Measurements from ENCODE around the gene CCNB3. TPM values are rescaled to one million over a fixed set of nuclear protein-coding genes. Genes with fewer than 3 reads are reported as not detected.

CCNB3 gene
- polyA plus RNA-seq, 1 donor from 2014 or later = 0.42 TPM

GRCh38 chrX:50372966-50373365 lies 168.4 kb downstream of the CCNB3 start:
- H3K27ac ChIP-seq (ENCODE audit: low read length) = no peak overlapping the region
- H3K4me2 ChIP-seq (ENCODE audit: low read length) = no peak overlapping the region
- no peaks in the 10 kb centered on the region for H3K27me3 ChIP-seq (ENCODE audit: insufficient read depth, low read depth, low read length)
- no peaks in the 10 kb centered on the region for H3F3A ChIP-seq (ENCODE audit: insufficient read depth, low read length, poor library complexity, severe bottlenecking)
- H4K20me1 ChIP-seq (ENCODE audit: insufficient read depth) = no peaks in the 10 kb centered on the region
- no peaks in the 10 kb centered on the region for H3K36me3 ChIP-seq (ENCODE audit: insufficient read depth, low read length)
- no peaks in the 10 kb centered on the region for H3K9me2 ChIP-seq (ENCODE audit: insufficient read depth, low read length)
- H3K9me3 ChIP-seq (ENCODE audit: low read length) = no peaks in the 10 kb centered on the region
- no peak for TF ChIP-seq TAF1 (IDR thresholded peaks at IDR 0.05; ENCODE audit: low read depth)
- TF ChIP-seq RAD21 (conservative IDR thresholded peaks at IDR 0.05) = no peak
- TF ChIP-seq CTCF (IDR thresholded peaks at IDR 0.05; ENCODE audit: poor library complexity, severe bottlenecking) = no peak
- TF ChIP-seq MXI1 (conservative IDR thresholded peaks at IDR 0.05; ENCODE audit: poor library complexity, severe bottlenecking) = no peak
- no peak for TF ChIP-seq SMC3 (conservative IDR thresholded peaks at IDR 0.05; ENCODE audit: poor library complexity)
- no peak for TF ChIP-seq EZH2 (IDR thresholded peaks at IDR 0.05; ENCODE audit: borderline replicate concordance, insufficient read depth, low read length, poor library complexity, severe bottlenecking)
- no peak for TF ChIP-seq POLR2AphosphoS5 (IDR thresholded peaks at IDR 0.05)
- no peak for TF ChIP-seq EP300 (conservative IDR thresholded peaks at IDR 0.05; ENCODE audit: poor library complexity, severe bottlenecking)
- TF ChIP-seq REST (IDR thresholded peaks at IDR 0.05; ENCODE audit: borderline replicate concordance) = no peak
- H3K4me3 ChIP-seq (ENCODE audit: low read length) = no peak overlapping the region
- H3K79me2 ChIP-seq (replicated peaks; ENCODE audit: insufficient read depth, low read length) = no peaks in the 10 kb centered on the region
- no peak overlapping the region for H2AFZ ChIP-seq (ENCODE audit: low read depth, low read length)
- no peak overlapping the region for H3K9ac ChIP-seq (ENCODE audit: low read length)

GRCh38 chrX:50375481-50376267 lies 171.1 kb downstream of the CCNB3 start:
- Histone ChIP-seq H3K4me2 (ENCODE audit: low read length) (no peak overlapping the region), H3K36me3 (ENCODE audit: insufficient read depth, low read length) (no peaks in the 10 kb centered on the region), H2AFZ (ENCODE audit: low read depth, low read length) (no peak overlapping the region), H3K4me3 (ENCODE audit: low read length) (no peak overlapping the region), H3K9me2 (ENCODE audit: insufficient read depth, low read length) (no peaks in the 10 kb centered on the region), H3K27me3 (ENCODE audit: insufficient read depth, low read depth, low read length) (no peaks in the 10 kb centered on the region), H3F3A (ENCODE audit: insufficient read depth, low read length, poor library complexity, severe bottlenecking) (no peaks in the 10 kb centered on the region), H3K79me2 (replicated peaks; ENCODE audit: insufficient read depth, low read length) (no peaks in the 10 kb centered on the region), H3K9ac (ENCODE audit: low read length) (no peak overlapping the region), H3K9me3 (ENCODE audit: low read length) (no peaks in the 10 kb centered on the region), H4K20me1 (ENCODE audit: insufficient read depth) (no peaks in the 10 kb centered on the region), H3K27ac (ENCODE audit: low read length) (no peak overlapping the region)
- TF ChIP-seq TAF1 (IDR thresholded peaks at IDR 0.05; ENCODE audit: low read depth) (no peak), RAD21 (conservative IDR thresholded peaks at IDR 0.05) (no peak), CTCF (IDR thresholded peaks at IDR 0.05; ENCODE audit: poor library complexity, severe bottlenecking) (no peak), MXI1 (conservative IDR thresholded peaks at IDR 0.05; ENCODE audit: poor library complexity, severe bottlenecking) (no peak), POLR2AphosphoS5 (IDR thresholded peaks at IDR 0.05) (no peak), EP300 (conservative IDR thresholded peaks at IDR 0.05; ENCODE audit: poor library complexity, severe bottlenecking) (no peak), SMC3 (conservative IDR thresholded peaks at IDR 0.05; ENCODE audit: poor library complexity) (no peak), REST (IDR thresholded peaks at IDR 0.05; ENCODE audit: borderline replicate concordance) (no peak), EZH2 (IDR thresholded peaks at IDR 0.05; ENCODE audit: borderline replicate concordance, insufficient read depth, low read length, poor library complexity, severe bottlenecking) (no peak)
